Activated CD8-positive, alpha-beta memory T cell treated with anti-CD3 and anti-CD28 coated beads, Interleukin-2, amount 50 U/mL, for 24 hours (primary cell): ENCODE results near the gene SHC1.

Source experiments
- DNase-seq: peaks from one replicate; pipeline ENCODE4 v3.0.0-alpha.2; 2020; ENCODE audit errors: extremely low read depth

SHC1 gene

GRCh38 chr1:154956544-154956941 lies 14.0 kb downstream of the SHC1 start:
- no peak for DNase-seq

- DNase-seq: peak; percentile 64
These were observed 14.6 kb downstream of the SHC1 start, which contains the start of gene PBXIP1 for GRCh38 chr1:154955718-154956543. TSS of gene PBXIP1 (minus strand) at chr1:154956099. CDS start at chr1:154953721, 2,378 bp downstream.

- peak; percentile 65 for DNase-seq
These were observed 15.4 kb downstream of the SHC1 start for GRCh38 chr1:154955039-154955717.

- no peak for DNase-seq
These were observed 16.0 kb downstream of the SHC1 start for GRCh38 chr1:154954541-154954940.

GRCh38 chr1:154953611-154954038 lies 16.9 kb downstream of the SHC1 start:
- no peak for DNase-seq

- no peak for DNase-seq
These were observed 17.9 kb downstream of the SHC1 start for GRCh38 chr1:154952664-154953063.

- DNase-seq: no peak
These were observed 18.5 kb downstream of the SHC1 start for GRCh38 chr1:154951901-154952657.

GRCh38 chr1:154948079-154948478 lies 22.5 kb downstream of the SHC1 start:
- no peak for DNase-seq

- no peak for DNase-seq
These were observed 24.3 kb downstream of the SHC1 start for GRCh38 chr1:154945962-154946850.

- no peak for DNase-seq
These were observed 25.2 kb downstream of the SHC1 start for GRCh38 chr1:154945160-154945961.

GRCh38 chr1:154944401-154945159 lies 26.0 kb downstream of the SHC1 start:
- DNase-seq: no peak

GRCh38 chr1:154943649-154944400 lies 26.7 kb downstream of the SHC1 start:
- no peak for DNase-seq

- DNase-seq: no peak
These were observed 29.1 kb downstream of the SHC1 start for GRCh38 chr1:154941333-154942013.

- DNase-seq: no peak
These were observed 29.8 kb downstream of the SHC1 start for GRCh38 chr1:154940651-154941194.

GRCh38 chr1:154940213-154940560 lies 30.4 kb downstream of the SHC1 start:
- no peak for DNase-seq

GRCh38 chr1:154938604-154939399 lies 31.7 kb downstream of the SHC1 start:
- DNase-seq: no peak

GRCh38 chr1:154937988-154938386 lies 32.6 kb downstream of the SHC1 start:
- DNase-seq: no peak
